ENCODE results near the gene KIF7.

The KIF7 gene

GRCh38 chr15:89630974-89631901 is 24.0 kb downstream of the KIF7 start:
- Histone ChIP-seq H3K9me3 (ENCODE audit: severe bottlenecking) (peaks cover 6% of the 10 kb centered on the region), H3K27me3 (ENCODE audit: insufficient read depth, low read depth, severe bottlenecking) (no peaks in the 10 kb centered on the region), H3K4me3 (ENCODE audit: low read depth, low read length) (no peak overlapping the region), H3K36me3 (peaks cover 75% of the 10 kb centered on the region), H3K27ac (no peak overlapping the region)
- TF ChIP-seq CTCF (IDR thresholded peaks at IDR 0.05; ENCODE audit: low read depth, low read length) = no peak
- DNase-seq = no peak

GRCh38 chr15:89630260-89630659 is 25.0 kb downstream of the KIF7 start:
- peaks cover 6% of the 10 kb centered on the region for H3K9me3 ChIP-seq (ENCODE audit: severe bottlenecking)
- H3K27me3 ChIP-seq (ENCODE audit: insufficient read depth, low read depth, severe bottlenecking) = no peaks in the 10 kb centered on the region

GRCh38 chr15:89629829-89630228 is 25.4 kb downstream of the KIF7 start:
- Histone ChIP-seq H3K27ac (no peak overlapping the region), H3K27me3 (ENCODE audit: insufficient read depth, low read depth, severe bottlenecking) (no peaks in the 10 kb centered on the region), H3K36me3 (peaks cover 89% of the 10 kb centered on the region), H3K4me3 (ENCODE audit: low read depth, low read length) (no peak overlapping the region), H3K9me3 (ENCODE audit: severe bottlenecking) (peaks cover 6% of the 10 kb centered on the region)
- DNase-seq = no peak
- no peak for TF ChIP-seq CTCF (IDR thresholded peaks at IDR 0.05; ENCODE audit: low read depth, low read length)

More at GRCh38 chr15:89630260-89630659, 25.0 kb downstream of the KIF7 start:
- TF ChIP-seq CTCF (IDR thresholded peaks at IDR 0.05; ENCODE audit: low read depth, low read length) = no peak
- H3K4me3 ChIP-seq (ENCODE audit: low read depth, low read length) = no peak overlapping the region
- H3K27ac ChIP-seq = no peak overlapping the region
- DNase-seq = no peak
- peaks cover 84% of the 10 kb centered on the region for H3K36me3 ChIP-seq

- Histone ChIP-seq H3K9me3 (ENCODE audit: severe bottlenecking) (peaks cover 4% of the 10 kb centered on the region), H3K4me3 (ENCODE audit: low read depth, low read length) (no peak overlapping the region), H3K36me3 (peaks cover 95% of the 10 kb centered on the region), H3K27ac (no peak overlapping the region), H3K27me3 (ENCODE audit: insufficient read depth, low read depth, severe bottlenecking) (no peaks in the 10 kb centered on the region)
- DNase-seq = no peak
- TF ChIP-seq CTCF (IDR thresholded peaks at IDR 0.05; ENCODE audit: low read depth, low read length) = no peak
Observed at GRCh38 chr15:89628806-89629715, 26.2 kb downstream of the KIF7 start.

- H3K4me3 ChIP-seq (ENCODE audit: low read depth, low read length) = no peak overlapping the region
- DNase-seq = no peak
- peaks cover 95% of the 10 kb centered on the region for H3K36me3 ChIP-seq
Observed at GRCh38 chr15:89628301-89628700, 27.0 kb downstream of the KIF7 start.

More at GRCh38 chr15:89628301-89628700, 27.0 kb downstream of the KIF7 start:
- TF ChIP-seq CTCF (IDR thresholded peaks at IDR 0.05; ENCODE audit: low read depth, low read length) = no peak
- Histone ChIP-seq H3K27ac (no peak overlapping the region), H3K9me3 (ENCODE audit: severe bottlenecking) (no peaks in the 10 kb centered on the region), H3K27me3 (ENCODE audit: insufficient read depth, low read depth, severe bottlenecking) (no peaks in the 10 kb centered on the region)
